ENCODE data around the gene USP48. TPM values are rescaled to one million over a fixed set of nuclear protein-coding genes. Genes with fewer than 3 reads are reported as not detected.

USP48 gene
- total RNA-seq, 1 donor from 2014 or later = 61.8 TPM

DNA sequence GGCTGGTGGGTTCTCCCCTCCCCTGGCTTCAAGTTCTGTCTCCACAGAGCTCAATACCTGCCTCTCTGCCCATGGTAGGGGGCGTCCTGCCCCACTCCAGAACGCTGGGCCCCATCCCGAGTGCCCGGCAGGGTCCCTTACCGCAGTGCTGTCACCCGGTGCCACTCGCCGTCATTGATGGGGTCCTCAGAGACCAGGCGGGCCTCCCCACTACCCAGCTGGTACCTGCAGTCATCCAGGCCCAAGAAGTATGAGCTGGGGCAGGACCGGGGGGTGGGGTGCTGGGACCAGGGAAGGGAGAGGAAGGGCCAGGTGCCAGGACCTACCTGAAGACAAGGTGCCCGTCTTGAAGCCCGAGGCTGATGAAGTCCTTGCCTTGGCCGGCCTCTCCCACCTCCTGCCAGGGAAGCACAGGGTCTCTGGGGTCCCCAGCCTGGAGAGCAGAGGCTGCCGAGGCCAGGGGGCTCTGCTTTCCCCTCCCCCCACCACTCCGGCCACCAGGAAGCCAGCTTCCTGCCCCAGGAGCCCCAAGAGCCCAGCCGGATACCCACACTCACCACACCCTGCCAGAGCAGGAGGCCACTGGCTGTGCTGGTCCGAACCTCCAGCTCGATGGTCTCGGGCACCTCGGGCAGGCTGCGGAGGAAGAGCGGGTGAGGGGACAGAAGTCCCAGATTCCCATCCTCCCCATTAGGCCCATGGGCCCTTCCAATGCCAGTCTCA is 41.2 kb upstream of the USP48 start:
- TF ChIP-seq, protein P1, sequence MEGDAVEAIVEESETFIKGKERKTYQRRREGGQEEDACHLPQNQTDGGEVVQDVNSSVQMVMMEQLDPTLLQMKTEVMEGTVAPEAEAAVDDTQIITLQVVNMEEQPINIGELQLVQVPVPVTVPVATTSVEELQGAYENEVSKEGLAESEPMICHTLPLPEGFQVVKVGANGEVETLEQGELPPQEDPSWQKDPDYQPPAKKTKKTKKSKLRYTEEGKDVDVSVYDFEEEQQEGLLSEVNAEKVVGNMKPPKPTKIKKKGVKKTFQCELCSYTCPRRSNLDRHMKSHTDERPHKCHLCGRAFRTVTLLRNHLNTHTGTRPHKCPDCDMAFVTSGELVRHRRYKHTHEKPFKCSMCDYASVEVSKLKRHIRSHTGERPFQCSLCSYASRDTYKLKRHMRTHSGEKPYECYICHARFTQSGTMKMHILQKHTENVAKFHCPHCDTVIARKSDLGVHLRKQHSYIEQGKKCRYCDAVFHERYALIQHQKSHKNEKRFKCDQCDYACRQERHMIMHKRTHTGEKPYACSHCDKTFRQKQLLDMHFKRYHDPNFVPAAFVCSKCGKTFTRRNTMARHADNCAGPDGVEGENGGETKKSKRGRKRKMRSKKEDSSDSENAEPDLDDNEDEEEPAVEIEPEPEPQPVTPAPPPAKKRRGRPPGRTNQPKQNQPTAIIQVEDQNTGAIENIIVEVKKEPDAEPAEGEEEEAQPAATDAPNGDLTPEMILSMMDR (conservative IDR thresholded peaks at IDR 0.05) = no peak
- no peaks in the 10 kb centered on the region for H3K4me1 Mint-ChIP-seq
- H3K4me3 Mint-ChIP-seq = no peak overlapping the region

DNA sequence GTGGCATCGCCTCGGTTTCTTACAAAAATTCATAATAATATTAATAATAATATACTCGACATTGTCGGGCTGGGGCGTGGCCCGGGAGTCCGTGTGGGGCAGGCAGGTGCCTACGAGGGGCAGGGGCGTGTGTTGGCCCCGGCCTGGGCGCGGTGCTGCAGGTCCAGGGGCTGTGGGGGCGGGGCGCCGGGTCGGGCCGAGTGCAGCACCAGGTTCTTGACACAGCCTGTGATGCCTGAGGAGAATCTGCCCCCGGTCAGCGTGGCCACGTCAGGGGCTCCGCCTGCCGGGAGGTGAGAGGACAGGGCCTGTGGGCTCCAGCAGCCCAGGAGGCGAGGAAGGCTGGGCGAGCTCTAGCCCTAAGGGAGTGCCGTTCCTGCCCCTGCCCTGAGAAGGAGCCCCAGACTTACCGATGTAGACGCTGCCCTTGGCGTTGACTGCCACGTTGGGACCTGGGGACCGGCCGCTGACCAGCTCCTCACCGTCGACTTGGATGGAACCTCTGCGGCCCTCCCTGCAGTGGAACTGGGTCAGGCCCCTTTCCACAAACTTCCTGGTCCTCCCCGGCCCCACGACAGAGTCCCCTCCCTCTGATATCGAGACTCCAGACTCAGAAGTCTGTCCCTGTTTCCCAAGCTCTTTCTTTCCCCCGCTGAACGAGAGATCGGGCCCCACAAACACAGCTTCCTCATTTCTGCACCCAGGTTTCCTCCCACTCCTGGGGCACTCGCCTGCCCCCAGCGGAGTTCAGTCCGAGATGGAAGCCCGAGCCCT is 40.4 kb upstream of the USP48 start:
- H3K27me3 Mint-ChIP-seq (ENCODE audit: low read depth) = no peaks in the 10 kb centered on the region
- peaks cover 4% of the 10 kb centered on the region for H3K36me3 Mint-ChIP-seq (ENCODE audit: low read depth)
- peaks cover 3% of the 10 kb centered on the region for H3K4me1 Mint-ChIP-seq
- TF ChIP-seq, protein P1 (conservative IDR thresholded peaks at IDR 0.05) = no peak
- DNase-seq (ENCODE audit: low read depth, low spot score) = no peak
- no peaks in the 10 kb centered on the region for H3K9me3 Mint-ChIP-seq
- H3K27ac Mint-ChIP-seq (ENCODE audit: unreplicated experiment) = no peak overlapping the region
- H3K4me3 Mint-ChIP-seq = no peak overlapping the region

More for the DNA sequence above, 41.2 kb upstream of the USP48 start:
- DNase-seq (ENCODE audit: low read depth, low spot score) = no peak
- no peak overlapping the region for H3K27ac Mint-ChIP-seq (ENCODE audit: unreplicated experiment)
- no peaks in the 10 kb centered on the region for H3K27me3 Mint-ChIP-seq (ENCODE audit: low read depth)
- H3K9me3 Mint-ChIP-seq = no peaks in the 10 kb centered on the region
- peaks cover 4% of the 10 kb centered on the region for H3K36me3 Mint-ChIP-seq (ENCODE audit: low read depth)

DNA sequence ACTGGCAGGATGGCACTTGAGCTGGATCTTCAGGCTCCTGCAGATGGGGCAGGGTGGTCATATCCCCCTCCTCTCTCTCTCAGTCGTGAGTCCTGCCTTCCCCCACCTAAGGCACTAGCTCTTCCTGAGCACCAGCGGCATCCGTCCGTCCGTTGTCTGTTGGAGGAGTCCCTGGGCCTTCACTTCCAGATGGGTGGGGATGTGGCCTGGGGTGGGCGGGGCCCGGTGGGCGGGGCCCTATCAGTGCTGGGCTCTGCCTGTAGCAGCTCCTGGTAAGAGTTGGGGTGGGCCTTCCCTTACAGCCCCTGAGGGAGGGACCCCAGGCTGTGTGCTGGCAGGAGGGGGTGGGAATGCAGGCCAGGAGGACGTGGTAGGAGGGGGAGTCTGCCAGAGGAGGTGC is 39.4 kb upstream of the USP48 start:
- Mint-ChIP-seq H3K27ac (ENCODE audit: unreplicated experiment) (no peak overlapping the region), H3K4me3 (no peak overlapping the region), H3K36me3 (ENCODE audit: low read depth) (peaks cover 2% of the 10 kb centered on the region), H3K9me3 (no peaks in the 10 kb centered on the region), H3K27me3 (ENCODE audit: low read depth) (no peaks in the 10 kb centered on the region), H3K4me1 (peaks cover 5% of the 10 kb centered on the region)
- TF ChIP-seq, protein P1 (conservative IDR thresholded peaks at IDR 0.05) = no peak
- DNase-seq (ENCODE audit: low read depth, low spot score) = no peak

DNA sequence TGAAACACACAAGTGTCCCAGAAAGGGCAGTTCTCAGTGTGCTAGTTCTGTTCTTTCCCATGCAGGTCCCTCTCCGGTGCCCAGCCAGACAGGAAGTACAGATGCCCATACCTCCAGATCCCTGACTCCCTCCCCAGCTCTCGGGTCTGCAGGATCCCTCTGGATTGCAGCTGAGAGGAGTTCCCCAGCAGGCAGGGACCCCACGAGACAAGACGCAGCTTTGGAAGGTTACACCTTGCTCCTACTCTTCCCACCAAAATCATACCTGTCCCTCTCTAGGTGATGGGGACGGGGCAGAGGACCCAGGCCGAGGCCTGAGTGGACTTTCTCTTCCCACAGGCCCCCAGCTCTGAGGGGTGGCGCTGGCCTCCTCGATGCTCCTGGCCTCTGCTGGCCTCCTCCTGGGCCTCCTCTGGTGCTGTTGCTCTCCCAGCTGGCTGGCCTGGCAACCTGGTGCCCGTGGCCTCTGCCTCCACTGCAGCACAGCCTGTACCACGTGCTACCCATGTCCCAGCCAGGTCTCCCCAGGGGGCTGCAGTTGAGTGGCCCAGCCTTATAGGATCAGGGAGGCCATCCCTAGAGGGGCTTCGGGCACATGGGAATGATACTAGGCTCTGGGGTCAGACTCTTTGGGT is 38.6 kb upstream of the USP48 start:
- no peak overlapping the region for H3K4me3 Mint-ChIP-seq
- no peaks in the 10 kb centered on the region for H3K27me3 Mint-ChIP-seq (ENCODE audit: low read depth)
- no peaks in the 10 kb centered on the region for H3K9me3 Mint-ChIP-seq
- no peak overlapping the region for H3K27ac Mint-ChIP-seq (ENCODE audit: unreplicated experiment)
- H3K4me1 Mint-ChIP-seq = peaks cover 11% of the 10 kb centered on the region
- DNase-seq (ENCODE audit: low read depth, low spot score) = no peak
- no peaks in the 10 kb centered on the region for H3K36me3 Mint-ChIP-seq (ENCODE audit: low read depth)
- TF ChIP-seq, protein P1 (conservative IDR thresholded peaks at IDR 0.05) = no peak

DNA sequence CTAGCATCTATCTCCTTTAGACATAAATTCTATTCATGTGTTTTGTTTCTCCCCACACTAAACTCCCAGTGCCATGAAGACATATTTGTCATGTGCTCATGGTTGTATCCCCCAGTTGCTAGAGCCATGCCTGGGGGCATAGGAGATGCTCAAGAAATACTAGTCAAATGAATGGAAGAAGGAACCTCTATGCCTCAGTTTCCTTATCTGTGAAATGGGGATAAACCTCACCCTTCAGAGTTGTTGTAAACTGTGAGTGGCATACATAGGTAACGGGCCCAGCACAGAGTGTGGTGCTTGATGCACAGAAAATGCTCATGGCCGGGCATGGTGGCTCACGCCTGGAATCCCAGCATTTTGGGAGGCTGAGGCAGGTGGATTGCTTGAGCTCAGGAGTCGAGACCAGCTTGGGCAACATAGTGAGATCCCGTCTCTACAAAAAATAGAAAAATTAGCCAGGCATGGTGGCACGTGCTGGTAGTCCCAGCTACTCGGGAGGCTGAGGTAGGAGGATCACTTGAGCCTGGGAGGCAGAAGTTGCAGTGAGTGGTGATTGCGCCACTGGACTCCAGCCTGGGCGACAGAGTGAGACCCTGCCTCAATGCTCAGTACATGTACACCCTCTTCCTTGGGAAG is 37.8 kb upstream of the USP48 start:
- no peak for DNase-seq (ENCODE audit: low read depth, low spot score)
- H3K27ac Mint-ChIP-seq (ENCODE audit: unreplicated experiment) = no peak overlapping the region
- TF ChIP-seq, protein P1 (conservative IDR thresholded peaks at IDR 0.05) = no peak
- no peak overlapping the region for H3K4me3 Mint-ChIP-seq
- H3K27me3 Mint-ChIP-seq (ENCODE audit: low read depth) = no peaks in the 10 kb centered on the region
- no peaks in the 10 kb centered on the region for H3K36me3 Mint-ChIP-seq (ENCODE audit: low read depth)
- H3K9me3 Mint-ChIP-seq = no peaks in the 10 kb centered on the region
- peaks cover 18% of the 10 kb centered on the region for H3K4me1 Mint-ChIP-seq

Measured in neural crest cell (in vitro differentiated cells).